ENCODE measurements around the gene TIMM21. TPM values are rescaled to one million over a fixed set of nuclear protein-coding genes. Genes with fewer than 3 reads are reported as not detected.

TIMM21 gene
- total RNA-seq, 3 donors from 2014 or later (not counting 1 experiment from before 2014, with no cell fraction given): 13.1 to 17.3 (median 16.1) TPM

DNA sequence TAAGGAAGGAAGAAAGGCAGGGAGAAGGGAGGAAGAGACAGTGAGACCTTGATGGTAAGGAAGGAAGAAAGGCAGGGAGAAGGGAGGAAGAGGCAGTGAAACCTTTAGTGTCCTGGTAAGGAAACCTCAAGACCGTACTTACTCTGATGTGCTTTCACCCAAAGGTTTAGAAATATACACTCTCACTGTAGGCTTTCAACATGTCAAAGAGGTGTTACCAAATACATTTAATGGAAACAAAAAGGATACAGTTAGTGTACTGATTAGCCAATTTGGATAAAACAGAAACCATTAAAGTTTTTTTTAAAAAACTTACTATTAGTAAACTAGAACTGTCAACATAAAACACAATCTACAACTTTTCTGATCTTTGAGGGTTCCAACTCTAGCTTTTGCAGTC is 7.7 kb upstream of the TIMM21 start:
- Histone ChIP-seq H3K9me3 (ENCODE audit: control insufficient read depth, insufficient read depth, low read length) (no peaks in the 10 kb centered on the region), H3K27ac (ENCODE audit: low read length) (no peak overlapping the region), H3K36me3 (ENCODE audit: control insufficient read depth, insufficient read depth, low read length) (no peaks in the 10 kb centered on the region), H3K27me3 (ENCODE audit: control insufficient read depth, insufficient read depth, low read length) (no peaks in the 10 kb centered on the region), H3K4me1 (ENCODE audit: control insufficient read depth, insufficient read depth, low read length) (no peaks in the 10 kb centered on the region), H3K4me3 (ENCODE audit: low read length) (no peak overlapping the region)
- whole genome bisulfite sequencing (ENCODE audit: insufficient coverage): no CpG with 5 or more reads among the region's 1 CpG
- Mint-ChIP-seq H3K4me3 (no peak overlapping the region), H3K27me3 (ENCODE audit: low read depth in 2 of 2) (peaks cover 28 to 54% of the 10 kb centered on the region in 2 donors), H3K9me3 (no peaks in the 10 kb centered on the region), H3K4me1 (no peaks in the 10 kb centered on the region), H3K36me3 (no peaks in the 10 kb centered on the region), H3K27ac (no peak overlapping the region)
- DNase-seq (no peak), ATAC-seq (no peak)
- TF ChIP-seq, protein P1, sequence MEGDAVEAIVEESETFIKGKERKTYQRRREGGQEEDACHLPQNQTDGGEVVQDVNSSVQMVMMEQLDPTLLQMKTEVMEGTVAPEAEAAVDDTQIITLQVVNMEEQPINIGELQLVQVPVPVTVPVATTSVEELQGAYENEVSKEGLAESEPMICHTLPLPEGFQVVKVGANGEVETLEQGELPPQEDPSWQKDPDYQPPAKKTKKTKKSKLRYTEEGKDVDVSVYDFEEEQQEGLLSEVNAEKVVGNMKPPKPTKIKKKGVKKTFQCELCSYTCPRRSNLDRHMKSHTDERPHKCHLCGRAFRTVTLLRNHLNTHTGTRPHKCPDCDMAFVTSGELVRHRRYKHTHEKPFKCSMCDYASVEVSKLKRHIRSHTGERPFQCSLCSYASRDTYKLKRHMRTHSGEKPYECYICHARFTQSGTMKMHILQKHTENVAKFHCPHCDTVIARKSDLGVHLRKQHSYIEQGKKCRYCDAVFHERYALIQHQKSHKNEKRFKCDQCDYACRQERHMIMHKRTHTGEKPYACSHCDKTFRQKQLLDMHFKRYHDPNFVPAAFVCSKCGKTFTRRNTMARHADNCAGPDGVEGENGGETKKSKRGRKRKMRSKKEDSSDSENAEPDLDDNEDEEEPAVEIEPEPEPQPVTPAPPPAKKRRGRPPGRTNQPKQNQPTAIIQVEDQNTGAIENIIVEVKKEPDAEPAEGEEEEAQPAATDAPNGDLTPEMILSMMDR (IDR thresholded peaks at IDR 0.05): no peak
- intact Hi-C loops (cut with micrococcal nuclease): no loop called here

DNA sequence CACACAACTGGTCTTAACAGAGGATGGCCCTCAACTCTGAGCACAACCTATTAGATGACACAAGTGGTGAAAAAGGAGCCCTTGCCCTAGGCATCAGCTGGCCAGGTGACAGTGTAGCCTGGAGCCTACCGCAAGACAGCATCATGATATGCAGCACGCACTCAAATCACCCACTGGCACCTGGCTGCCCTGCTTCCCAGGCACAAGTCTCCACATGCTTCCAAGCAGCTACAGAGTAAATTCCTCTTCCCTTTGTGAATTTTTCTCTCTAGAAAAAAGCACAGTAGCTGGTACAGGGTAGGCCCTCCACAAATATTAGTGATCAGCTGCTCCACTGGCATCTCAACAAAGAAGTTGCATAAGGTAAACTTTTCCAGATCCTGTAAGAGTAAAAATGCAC is 6.7 kb upstream of the TIMM21 start:
- Histone ChIP-seq H3K9me3 (ENCODE audit: control insufficient read depth, insufficient read depth, low read length) (no peaks in the 10 kb centered on the region), H3K4me1 (ENCODE audit: control insufficient read depth, insufficient read depth, low read length) (no peaks in the 10 kb centered on the region), H3K4me3 (ENCODE audit: low read length) (no peak overlapping the region), H3K36me3 (ENCODE audit: control insufficient read depth, insufficient read depth, low read length) (no peaks in the 10 kb centered on the region), H3K27ac (ENCODE audit: low read length) (no peak overlapping the region), H3K27me3 (ENCODE audit: control insufficient read depth, insufficient read depth, low read length) (no peaks in the 10 kb centered on the region)
- Mint-ChIP-seq H3K27ac (no peak overlapping the region), H3K36me3 (no peaks in the 10 kb centered on the region), H3K4me1 (no peaks in the 10 kb centered on the region), H3K27me3 (ENCODE audit: low read depth in 2 of 2) (peaks cover 24 to 50% of the 10 kb centered on the region in 2 donors), H3K9me3 (no peaks in the 10 kb centered on the region), H3K4me3 (no peak overlapping the region)
- WGBS (ENCODE audit: insufficient coverage): 94% methylated on average over 2 of the region's 2 CpGs
- DNase-seq: no peak
- TF ChIP-seq, protein P1 (IDR thresholded peaks at IDR 0.05): no peak
- intact Hi-C loops (cut with micrococcal nuclease): no loop called here
- ATAC-seq: no peak

- TF ChIP-seq, protein P1 (IDR thresholded peaks at IDR 0.05): no peak
- WGBS (ENCODE audit: insufficient coverage): 84% methylated on average over 2 of the region's 2 CpGs
These were observed 6.1 kb upstream of the TIMM21 start for GRCh38 chr18:74142252-74142651.

DNA sequence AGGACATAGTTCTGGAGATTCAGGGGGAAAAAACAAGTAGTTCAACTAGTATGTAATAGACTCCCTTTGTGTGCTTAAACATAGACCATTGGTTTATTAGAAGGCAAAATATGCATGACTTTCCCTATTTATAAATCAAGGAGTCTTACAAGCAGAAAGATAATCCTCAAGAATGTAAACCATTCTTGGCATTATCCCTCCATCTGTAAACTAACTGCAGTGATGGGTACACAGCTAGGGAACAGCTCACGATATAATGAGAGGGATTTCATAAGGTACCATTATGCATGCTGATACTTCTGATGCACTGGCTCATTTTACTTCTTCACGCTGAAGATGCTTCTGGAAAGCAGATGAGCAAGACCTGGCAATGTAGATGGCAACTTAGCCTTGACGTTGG is 1.6 kb upstream of the TIMM21 start:
- intact Hi-C loops (cut with micrococcal nuclease): no loop called here
- Histone ChIP-seq H3K36me3 (ENCODE audit: control insufficient read depth, insufficient read depth, low read length) (peaks cover 5% of the 10 kb centered on the region), H3K27ac (ENCODE audit: low read length) (peak overlapping the region; percentile 96), H3K9me3 (ENCODE audit: control insufficient read depth, insufficient read depth, low read length) (no peaks in the 10 kb centered on the region), H3K27me3 (ENCODE audit: control insufficient read depth, insufficient read depth, low read length) (no peaks in the 10 kb centered on the region), H3K4me1 (ENCODE audit: control insufficient read depth, insufficient read depth, low read length) (peaks cover 15% of the 10 kb centered on the region), H3K4me3 (ENCODE audit: low read length) (no peak overlapping the region)
- DNase-seq: no peak
- Mint-ChIP-seq H3K36me3 (no peaks in the 10 kb centered on the region), H3K4me1 (peaks cover 27% of the 10 kb centered on the region in 2 donors), H3K27me3 (ENCODE audit: low read depth in 2 of 2) (peaks cover 6 to 15% of the 10 kb centered on the region in 2 donors), H3K27ac (peak overlapping the region; percentile 98 to 100), H3K4me3 (peak overlapping the region; percentile 97), H3K9me3 (no peaks in the 10 kb centered on the region)
- TF ChIP-seq, protein P1 (IDR thresholded peaks at IDR 0.05): no peak
- no peak for ATAC-seq
- 68% methylated on average over 3 of the region's 3 CpGs for WGBS (ENCODE audit: insufficient coverage)

More at GRCh38 chr18:74142252-74142651, 6.1 kb upstream of the TIMM21 start:
- H3K27ac ChIP-seq (ENCODE audit: low read length): no peak overlapping the region
- H3K36me3 ChIP-seq (ENCODE audit: control insufficient read depth, insufficient read depth, low read length): no peaks in the 10 kb centered on the region
- Mint-ChIP-seq H3K27me3 (ENCODE audit: low read depth in 2 of 2) (peaks cover 24 to 44% of the 10 kb centered on the region in 2 donors), H3K4me1 (peaks cover 5% of the 10 kb centered on the region in 2 donors), H3K36me3 (no peaks in the 10 kb centered on the region), H3K9me3 (no peaks in the 10 kb centered on the region), H3K27ac (no peak overlapping the region), H3K4me3 (no peak overlapping the region)
- no peak overlapping the region for H3K4me3 ChIP-seq (ENCODE audit: low read length)
- H3K9me3 ChIP-seq (ENCODE audit: control insufficient read depth, insufficient read depth, low read length): no peaks in the 10 kb centered on the region
- H3K27me3 ChIP-seq (ENCODE audit: control insufficient read depth, insufficient read depth, low read length): no peaks in the 10 kb centered on the region
- peaks cover 5% of the 10 kb centered on the region for H3K4me1 ChIP-seq (ENCODE audit: control insufficient read depth, insufficient read depth, low read length)
- ATAC-seq: no peak
- intact Hi-C loops (cut with micrococcal nuclease): no loop called here
- no peak for DNase-seq

Data from natural killer cell (primary cell).